Thyroid gland (tissue), 4 donors: Measurements from ENCODE around the gene RIC8A. TPM values are rescaled to one million over a fixed set of nuclear protein-coding genes. Genes with fewer than 3 reads are reported as not detected.

Experiments
- total RNA-seq, 4 donors: library from RNA; depleted of rRNA; stranded (reverse); fragments of >200 nt; gene quantifications; one replicate each; pipeline ENCODE4 v1.2.3, GENCODE V29; 2016

Gene RIC8A
- total RNA-seq, 4 donors from 2014 or later = 65.8 to 128 (median 99.8) TPM

Other genes with a start within 250 kb of the RIC8A start
- not detected for gene SCGB1C1, start 14.6 kb upstream of the RIC8A start, total RNA-seq
- 10 to 100 TPM; 22.2 to 39.5 (median 33.8) TPM for gene BET1L, start 309 bp upstream of the RIC8A start, total RNA-seq
- 10 to 100 TPM; 14.3 to 21.2 (median 17.0) TPM for gene SIRT3, start 28.6 kb downstream of the RIC8A start, total RNA-seq
- gene PSMD13, start 29.3 kb downstream of the RIC8A start, total RNA-seq = 100 to 1,000 TPM in 1 of 4 donors, 10 to 100 TPM in 3; 64.7 to 111 (median 77.7) TPM
- under 1 TPM; 0.13 to 0.73 (median 0.28) TPM for gene NLRP6, start 70.7 kb downstream of the RIC8A start, total RNA-seq
- 10 to 100 TPM; 21.8 to 43.3 (median 32.7) TPM for gene PGGHG, start 81.4 kb downstream of the RIC8A start, total RNA-seq
- not detected for gene IFITM5, start 91.8 kb downstream of the RIC8A start, total RNA-seq
- 100 to 1,000 TPM in 1 of 4 donors, 10 to 100 TPM in 3; 83.2 to 318 (median 92.9) TPM for gene IFITM2, start 100.1 kb downstream of the RIC8A start, total RNA-seq
- 100 to 1,000 TPM in 3 of 4 donors, 10 to 100 TPM in 1; 94.3 to 163 (median 103) TPM for gene IFITM1, start 106.3 kb downstream of the RIC8A start, total RNA-seq
- 100 to 1,000 TPM; 140 to 300 (median 178) TPM for gene IFITM3, start 113.2 kb downstream of the RIC8A start, total RNA-seq
- 1 to 10 TPM in 1 of 4 donors, under 1 TPM in 1, not detected in 2; 0.98 to 1.2 TPM for gene B4GALNT4, start 161.8 kb downstream of the RIC8A start, total RNA-seq
- gene PKP3, start 186.5 kb downstream of the RIC8A start, total RNA-seq = 10 to 100 TPM; 30.4 to 58.4 (median 46.9) TPM
- 10 to 100 TPM; 46.0 to 69.6 (median 47.8) TPM for gene SIGIRR, start 207.3 kb downstream of the RIC8A start, total RNA-seq
- gene ANO9, start 234.3 kb downstream of the RIC8A start, total RNA-seq = 1 to 10 TPM; 3.7 to 6.4 (median 4.7) TPM
- 10 to 100 TPM; 40.8 to 69.9 (median 41.7) TPM for gene PTDSS2, start 242.6 kb downstream of the RIC8A start, total RNA-seq